ENCODE data around the gene HNRNPM.

The HNRNPM gene

DNA sequence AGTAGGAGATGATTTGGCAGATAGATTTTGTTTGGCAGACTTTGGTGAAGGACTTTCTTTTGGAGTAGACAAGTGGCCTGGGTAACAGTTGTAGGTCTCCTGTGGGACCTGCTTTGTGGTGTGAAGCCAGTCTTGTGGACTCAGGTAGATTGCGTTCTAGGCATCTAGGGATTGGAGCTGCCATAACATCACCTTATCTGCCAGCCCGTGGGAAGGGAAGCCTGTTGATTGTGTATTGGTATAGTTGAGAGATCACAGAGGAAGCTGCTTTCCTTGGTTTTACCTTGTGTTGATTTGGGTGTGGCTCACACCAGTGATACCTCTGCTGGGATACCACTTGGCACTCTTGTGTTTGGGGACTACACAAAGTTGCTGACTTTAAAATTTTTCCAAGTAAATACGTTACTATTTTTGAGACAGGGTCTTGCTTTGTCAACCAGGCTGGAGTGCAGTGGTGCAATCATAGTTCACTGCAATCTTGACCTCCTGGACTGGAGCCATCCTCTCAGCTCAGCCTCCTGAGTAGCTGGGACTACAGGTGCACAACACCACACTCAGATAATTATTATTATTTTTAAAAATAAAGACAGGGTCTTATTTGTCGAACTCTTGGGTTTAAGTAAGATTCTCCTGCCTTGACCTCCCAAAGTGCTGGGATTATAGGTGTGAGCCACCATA is 7.8 kb downstream of the HNRNPM start:
- no peaks in the 10 kb centered on the region for H3K27me3 ChIP-seq (ENCODE audit: insufficient read depth, low read length)
- H3K36me3 ChIP-seq (ENCODE audit: insufficient read depth, low read length): peaks cover 57% of the 10 kb centered on the region
- WGBS: 90% methylated on average over 4 of the region's 4 CpGs
- no peak overlapping the region for H3K4me3 ChIP-seq (ENCODE audit: low read length)
- H3K9me3 ChIP-seq (ENCODE audit: insufficient read depth, low read depth, low read length): no peaks in the 10 kb centered on the region
- peaks cover 65% of the 10 kb centered on the region for H3K4me1 ChIP-seq (ENCODE audit: insufficient read depth, low read length)
- no peak overlapping the region for H3K9ac ChIP-seq (ENCODE audit: low read depth, low read length)
- no peak overlapping the region for H3K27ac ChIP-seq (ENCODE audit: low read depth, low read length)

GRCh38 chr19:8453616-8454015 is 8.8 kb downstream of the HNRNPM start:
- Histone ChIP-seq H3K27ac (ENCODE audit: low read depth, low read length) (no peak overlapping the region), H3K9ac (ENCODE audit: low read depth, low read length) (no peak overlapping the region), H3K36me3 (ENCODE audit: insufficient read depth, low read length) (peaks cover 63% of the 10 kb centered on the region), H3K9me3 (ENCODE audit: insufficient read depth, low read depth, low read length) (no peaks in the 10 kb centered on the region), H3K27me3 (ENCODE audit: insufficient read depth, low read length) (no peaks in the 10 kb centered on the region), H3K4me1 (ENCODE audit: insufficient read depth, low read length) (peaks cover 65% of the 10 kb centered on the region), H3K4me3 (ENCODE audit: low read length) (no peak overlapping the region)
- 89% methylated on average over 6 of the region's 6 CpGs for WGBS

DNA sequence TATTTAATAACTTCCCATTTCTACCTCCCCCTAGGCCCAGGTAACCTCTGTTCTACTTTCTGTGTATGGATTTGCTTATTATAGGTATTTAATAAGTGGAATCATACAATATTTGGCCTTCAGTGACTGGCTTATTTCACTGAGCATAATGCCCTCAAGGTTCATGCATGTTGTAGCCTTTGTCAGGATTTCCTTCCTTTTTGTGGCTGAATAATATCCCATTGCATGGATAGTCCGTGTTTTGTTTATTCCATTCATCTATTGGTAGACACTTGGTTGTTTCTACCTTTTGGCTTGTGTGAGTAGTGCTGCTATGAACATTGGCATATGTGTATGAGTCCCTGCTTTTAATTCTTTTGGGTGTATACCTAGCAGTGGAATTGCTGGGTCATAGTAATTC is 9.4 kb downstream of the HNRNPM start:
- no peak overlapping the region for H3K9ac ChIP-seq (ENCODE audit: low read depth, low read length)
- no peak overlapping the region for H3K4me3 ChIP-seq (ENCODE audit: low read length)
- H3K36me3 ChIP-seq (ENCODE audit: insufficient read depth, low read length): peaks cover 69% of the 10 kb centered on the region
- WGBS: 92% methylated on average over 1 of the region's 1 CpG
- no peak overlapping the region for H3K27ac ChIP-seq (ENCODE audit: low read depth, low read length)
- no peaks in the 10 kb centered on the region for H3K9me3 ChIP-seq (ENCODE audit: insufficient read depth, low read depth, low read length)
- no peaks in the 10 kb centered on the region for H3K27me3 ChIP-seq (ENCODE audit: insufficient read depth, low read length)
- peaks cover 65% of the 10 kb centered on the region for H3K4me1 ChIP-seq (ENCODE audit: insufficient read depth, low read length)

- Histone ChIP-seq H3K27ac (ENCODE audit: low read depth, low read length) (no peak overlapping the region), H3K4me1 (ENCODE audit: insufficient read depth, low read length) (peaks cover 67% of the 10 kb centered on the region), H3K4me3 (ENCODE audit: low read length) (no peak overlapping the region), H3K36me3 (ENCODE audit: insufficient read depth, low read length) (peaks cover 77% of the 10 kb centered on the region), H3K27me3 (ENCODE audit: insufficient read depth, low read length) (no peaks in the 10 kb centered on the region), H3K9ac (ENCODE audit: low read depth, low read length) (no peak overlapping the region), H3K9me3 (ENCODE audit: insufficient read depth, low read depth, low read length) (no peaks in the 10 kb centered on the region)
- 80% methylated on average over 2 of the region's 5 CpGs for WGBS
Observed at GRCh38 chr19:8455018-8455417, 10.2 kb downstream of the HNRNPM start.

DNA sequence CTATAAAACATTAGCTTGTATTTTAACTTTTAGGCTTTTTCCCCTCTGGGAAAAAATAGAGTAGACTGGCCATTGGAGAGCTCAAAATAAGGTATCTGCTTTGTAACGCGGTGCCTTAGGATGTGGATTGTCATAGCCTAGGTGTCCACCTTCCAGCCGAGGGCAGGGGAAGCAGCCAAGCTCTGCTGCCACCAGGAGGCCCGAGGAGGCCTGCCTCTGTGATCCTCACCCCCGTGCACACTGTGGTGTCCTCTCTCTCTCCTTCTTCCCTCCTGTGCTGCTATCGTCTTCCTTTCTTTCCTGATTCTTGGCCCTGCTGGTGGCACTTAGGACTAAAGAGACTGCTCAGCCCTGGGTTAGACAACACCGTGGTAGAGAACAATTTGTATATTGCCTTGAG is 11.3 kb downstream of the HNRNPM start:
- peaks cover 73% of the 10 kb centered on the region for H3K4me1 ChIP-seq (ENCODE audit: insufficient read depth, low read length)
- WGBS: 66% methylated on average over 7 of the region's 7 CpGs
- H3K9ac ChIP-seq (ENCODE audit: low read depth, low read length): no peak overlapping the region
- H3K9me3 ChIP-seq (ENCODE audit: insufficient read depth, low read depth, low read length): no peaks in the 10 kb centered on the region
- H3K27ac ChIP-seq (ENCODE audit: low read depth, low read length): no peak overlapping the region; the same call in 1 of the 2 replicates
- H3K27me3 ChIP-seq (ENCODE audit: insufficient read depth, low read length): no peaks in the 10 kb centered on the region
- no peak overlapping the region for H3K4me3 ChIP-seq (ENCODE audit: low read length)
- H3K36me3 ChIP-seq (ENCODE audit: insufficient read depth, low read length): peaks cover 84% of the 10 kb centered on the region

DNA sequence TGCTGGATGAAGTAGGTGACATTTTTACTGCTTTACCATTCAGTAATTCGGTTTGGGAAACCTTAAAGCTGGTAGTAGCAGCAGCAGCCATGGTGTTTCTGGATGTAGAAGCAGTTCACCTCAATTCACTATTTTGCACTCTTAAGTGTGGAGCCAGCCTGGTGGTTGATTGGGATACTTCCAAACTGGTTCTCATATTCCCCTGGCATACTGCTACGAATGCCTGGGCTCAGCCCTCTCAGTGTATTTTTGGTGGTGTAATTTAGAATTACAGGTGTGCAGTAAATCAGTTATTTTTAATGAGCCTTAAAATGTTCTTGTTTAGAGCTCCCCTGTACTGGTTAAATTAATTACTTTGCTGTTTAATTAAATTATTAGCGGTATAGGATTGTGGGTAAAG is 12.4 kb downstream of the HNRNPM start:
- Histone ChIP-seq H3K4me1 (ENCODE audit: insufficient read depth, low read length) (peaks cover 72% of the 10 kb centered on the region), H3K27me3 (ENCODE audit: insufficient read depth, low read length) (no peaks in the 10 kb centered on the region), H3K27ac (ENCODE audit: low read depth, low read length) (no peak overlapping the region), H3K4me3 (ENCODE audit: low read length) (no peak overlapping the region), H3K9me3 (ENCODE audit: insufficient read depth, low read depth, low read length) (no peaks in the 10 kb centered on the region), H3K36me3 (ENCODE audit: insufficient read depth, low read length) (peaks cover 86% of the 10 kb centered on the region), H3K9ac (ENCODE audit: low read depth, low read length) (no peak overlapping the region)
- WGBS: 90% methylated on average over 3 of the region's 3 CpGs

- Histone ChIP-seq H3K9me3 (ENCODE audit: insufficient read depth, low read depth, low read length) (no peaks in the 10 kb centered on the region), H3K4me3 (ENCODE audit: low read length) (no peak overlapping the region), H3K9ac (ENCODE audit: low read depth, low read length) (no peak overlapping the region; the same call in 1 of the 2 replicates), H3K36me3 (ENCODE audit: insufficient read depth, low read length) (peaks cover 87% of the 10 kb centered on the region), H3K27me3 (ENCODE audit: insufficient read depth, low read length) (no peaks in the 10 kb centered on the region), H3K27ac (ENCODE audit: low read depth, low read length) (no peak overlapping the region), H3K4me1 (ENCODE audit: insufficient read depth, low read length) (peaks cover 72% of the 10 kb centered on the region)
- WGBS: 91% methylated on average over 1 of the region's 1 CpG
Observed at GRCh38 chr19:8457827-8458226, 13.1 kb downstream of the HNRNPM start.

GRCh38 chr19:8458380-8458779 is 13.6 kb downstream of the HNRNPM start:
- Histone ChIP-seq H3K4me1 (ENCODE audit: insufficient read depth, low read length) (peaks cover 71% of the 10 kb centered on the region), H3K27ac (ENCODE audit: low read depth, low read length) (no peak overlapping the region), H3K27me3 (ENCODE audit: insufficient read depth, low read length) (no peaks in the 10 kb centered on the region), H3K4me3 (ENCODE audit: low read length) (no peak overlapping the region), H3K9ac (ENCODE audit: low read depth, low read length) (no peak overlapping the region), H3K9me3 (ENCODE audit: insufficient read depth, low read depth, low read length) (no peaks in the 10 kb centered on the region), H3K36me3 (ENCODE audit: insufficient read depth, low read length) (peaks cover 92% of the 10 kb centered on the region)
- WGBS: 92% methylated on average over 5 of the region's 5 CpGs

- Histone ChIP-seq H3K9ac (ENCODE audit: low read depth, low read length) (no peak overlapping the region), H3K4me3 (ENCODE audit: low read length) (no peak overlapping the region), H3K4me1 (ENCODE audit: insufficient read depth, low read length) (peaks cover 65% of the 10 kb centered on the region), H3K36me3 (ENCODE audit: insufficient read depth, low read length) (peaks cover 92% of the 10 kb centered on the region), H3K27me3 (ENCODE audit: insufficient read depth, low read length) (no peaks in the 10 kb centered on the region), H3K9me3 (ENCODE audit: insufficient read depth, low read depth, low read length) (no peaks in the 10 kb centered on the region), H3K27ac (ENCODE audit: low read depth, low read length) (no peak overlapping the region)
- WGBS: 88% methylated on average over 7 of the region's 7 CpGs
Observed at GRCh38 chr19:8459095-8459494, 14.3 kb downstream of the HNRNPM start.

DNA sequence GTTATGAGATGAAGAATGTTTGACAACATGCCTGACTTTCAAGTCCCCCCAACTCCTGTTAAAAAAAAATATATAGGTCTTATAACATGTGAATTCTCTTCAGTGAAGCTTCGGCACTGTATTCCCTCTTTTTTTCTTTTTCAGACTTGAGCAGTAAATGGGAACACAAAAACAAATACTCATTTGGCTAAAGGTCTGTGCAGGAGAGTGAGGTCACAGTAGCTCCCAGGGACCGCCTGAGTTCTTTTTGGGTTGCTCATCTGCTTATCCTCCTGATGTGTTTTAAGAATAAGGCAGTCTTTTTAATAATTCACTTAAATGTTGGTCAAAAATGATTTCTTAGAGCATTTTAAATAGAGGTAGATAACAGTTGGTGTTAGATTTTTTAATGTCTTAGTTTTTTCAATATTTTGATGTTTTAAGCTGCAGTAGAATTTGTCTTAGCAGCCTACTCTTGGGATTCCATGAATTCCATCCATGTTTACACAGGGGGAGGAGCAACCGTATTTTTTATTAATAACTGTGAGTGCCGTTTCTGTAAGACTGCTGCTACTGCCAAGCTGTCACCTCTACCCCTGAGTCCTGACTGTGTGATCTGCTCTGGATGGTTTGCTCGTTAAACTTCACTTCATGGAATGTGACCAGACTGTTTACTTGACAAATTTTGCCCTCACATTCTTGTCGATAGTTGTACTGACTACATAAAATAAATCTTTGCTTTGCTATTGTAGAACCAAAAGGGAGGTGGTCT is 14.9 kb downstream of the HNRNPM start:
- H3K9ac ChIP-seq (ENCODE audit: low read depth, low read length): no peak overlapping the region
- peaks cover 94% of the 10 kb centered on the region for H3K36me3 ChIP-seq (ENCODE audit: insufficient read depth, low read length)
- WGBS: 96% methylated on average over 5 of the region's 6 CpGs
- H3K27me3 ChIP-seq (ENCODE audit: insufficient read depth, low read length): no peaks in the 10 kb centered on the region
- peaks cover 65% of the 10 kb centered on the region for H3K4me1 ChIP-seq (ENCODE audit: insufficient read depth, low read length)
- H3K4me3 ChIP-seq (ENCODE audit: low read length): no peak overlapping the region
- H3K27ac ChIP-seq (ENCODE audit: low read depth, low read length): no peak overlapping the region
- H3K9me3 ChIP-seq (ENCODE audit: insufficient read depth, low read depth, low read length): no peaks in the 10 kb centered on the region

- Histone ChIP-seq H3K36me3 (ENCODE audit: insufficient read depth, low read length) (peaks cover 94% of the 10 kb centered on the region), H3K9me3 (ENCODE audit: insufficient read depth, low read depth, low read length) (no peaks in the 10 kb centered on the region), H3K27ac (ENCODE audit: low read depth, low read length) (no peak overlapping the region)
Observed at GRCh38 chr19:8460516-8461298, 15.9 kb downstream of the HNRNPM start.

More at GRCh38 chr19:8460516-8461298, 15.9 kb downstream of the HNRNPM start:
- Histone ChIP-seq H3K27me3 (ENCODE audit: insufficient read depth, low read length) (no peaks in the 10 kb centered on the region), H3K4me3 (ENCODE audit: low read length) (no peak overlapping the region), H3K9ac (ENCODE audit: low read depth, low read length) (no peak overlapping the region), H3K4me1 (ENCODE audit: insufficient read depth, low read length) (peaks cover 63% of the 10 kb centered on the region)
- 93% methylated on average over 7 of the region's 7 CpGs for WGBS

All from HUES64 (cell line).